Activated CD8-positive, alpha-beta memory T cell treated with anti-CD3 and anti-CD28 coated beads, Interleukin-2, amount 50 U/mL, for 1 hour (primary cell): ENCODE results near the gene LARGE2.

Source experiments
- DNase-seq: peaks from one replicate; pipeline ENCODE4 v3.0.0-alpha.2; 2020; ENCODE audit errors: extremely low read depth

Gene LARGE2

DNA sequence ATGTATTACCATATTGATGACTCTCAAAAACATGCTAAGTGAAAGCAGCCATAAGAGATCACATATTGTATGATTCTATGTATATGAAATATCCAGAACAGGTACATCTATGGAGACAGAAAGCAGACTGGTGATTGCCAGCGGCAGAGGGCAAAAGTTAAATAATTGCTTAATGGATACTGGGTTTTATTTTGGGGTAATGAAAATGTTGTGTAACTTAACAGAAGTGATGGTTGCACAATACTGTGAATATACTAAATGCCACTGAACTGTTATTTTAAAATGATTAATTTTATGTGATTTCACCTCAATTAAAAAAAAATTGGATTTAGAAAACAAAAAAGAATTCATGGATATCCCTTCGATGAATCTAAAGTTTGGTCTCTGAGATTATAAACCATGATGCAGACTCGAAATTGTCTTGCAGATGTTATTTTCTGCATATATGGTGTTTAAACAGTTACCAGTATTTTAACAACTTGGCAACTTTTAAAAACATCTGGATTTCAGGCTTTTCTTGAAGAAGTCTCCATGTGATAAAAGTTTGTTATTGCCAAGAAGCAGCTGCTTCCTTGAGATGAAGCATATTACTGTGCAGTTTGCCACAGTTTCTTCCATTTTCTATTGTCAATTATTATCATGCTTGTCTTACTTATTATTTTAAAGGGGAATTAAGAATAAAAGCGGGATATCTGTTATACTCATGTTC is 38.1 kb downstream of the LARGE2 start:
- no peak for DNase-seq

- DNase-seq: no peak
Measured at GRCh38 chr11:45961751-45962240, 39.3 kb downstream of the LARGE2 start.

DNA sequence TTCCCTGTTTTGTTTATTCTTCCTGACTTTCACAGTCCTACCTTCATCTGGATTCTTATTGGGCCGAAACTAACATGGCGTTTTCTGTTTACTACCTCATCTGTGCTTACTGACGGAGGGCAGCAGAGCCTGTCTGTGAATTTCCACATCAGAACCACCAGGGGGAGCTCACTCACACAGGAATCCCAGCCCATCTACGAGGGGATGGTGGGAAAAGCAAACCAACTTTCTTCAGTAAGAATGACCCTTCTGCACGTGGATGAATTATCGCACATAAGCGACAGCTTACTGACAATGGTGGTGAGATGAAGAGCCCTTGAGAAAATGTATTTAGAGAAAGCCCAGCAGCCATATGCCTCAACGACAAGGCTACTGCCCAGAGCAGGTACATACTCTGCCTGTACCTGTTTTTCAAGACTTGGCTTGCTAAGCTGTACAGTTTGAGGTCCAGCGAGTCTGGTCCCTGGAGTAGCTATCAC is 42.5 kb downstream of the LARGE2 start:
- peak; percentile 13 for DNase-seq

GRCh38 chr11:45967506-45967905 is 45.0 kb downstream of the LARGE2 start:
- DNase-seq: no peak

DNA sequence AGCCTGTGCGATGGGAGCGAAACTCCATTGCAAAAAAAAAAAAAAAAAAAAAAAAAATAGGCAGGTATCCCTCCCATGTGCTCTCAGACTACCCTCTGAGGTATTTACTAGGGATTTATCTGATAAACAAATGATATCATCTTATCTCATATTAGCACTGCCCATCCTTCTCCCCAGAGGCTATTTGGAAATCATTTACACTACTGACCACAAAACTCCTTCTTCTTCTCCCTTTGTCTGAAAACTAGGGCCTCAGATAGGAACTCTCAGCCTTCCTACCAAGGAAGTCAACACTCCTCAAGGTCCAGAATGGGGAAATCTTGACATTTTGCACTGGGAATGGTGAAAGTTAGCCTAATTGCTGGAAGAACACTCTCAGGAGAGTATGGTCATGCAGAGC is 46.4 kb downstream of the LARGE2 start:
- no peak for DNase-seq

DNA sequence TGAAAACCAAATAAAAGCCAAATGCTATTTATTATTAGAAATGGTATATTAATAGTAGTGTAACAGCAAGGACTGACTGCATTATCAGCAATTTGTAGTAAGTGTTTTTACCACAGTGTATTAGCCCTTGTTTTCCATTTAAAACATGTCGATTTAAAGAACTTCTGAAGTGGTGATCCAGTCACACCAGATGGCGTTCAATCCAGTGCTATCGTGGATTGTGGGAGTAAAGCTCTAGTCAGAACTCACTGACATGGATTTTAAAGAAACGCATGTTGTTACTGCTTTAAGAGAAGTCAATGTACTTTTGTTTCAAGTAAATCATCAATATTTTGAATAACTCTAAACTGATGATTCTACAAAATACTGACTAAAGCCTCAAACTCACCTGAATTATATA is 51.1 kb downstream of the LARGE2 start:
- no peak for DNase-seq

DNA sequence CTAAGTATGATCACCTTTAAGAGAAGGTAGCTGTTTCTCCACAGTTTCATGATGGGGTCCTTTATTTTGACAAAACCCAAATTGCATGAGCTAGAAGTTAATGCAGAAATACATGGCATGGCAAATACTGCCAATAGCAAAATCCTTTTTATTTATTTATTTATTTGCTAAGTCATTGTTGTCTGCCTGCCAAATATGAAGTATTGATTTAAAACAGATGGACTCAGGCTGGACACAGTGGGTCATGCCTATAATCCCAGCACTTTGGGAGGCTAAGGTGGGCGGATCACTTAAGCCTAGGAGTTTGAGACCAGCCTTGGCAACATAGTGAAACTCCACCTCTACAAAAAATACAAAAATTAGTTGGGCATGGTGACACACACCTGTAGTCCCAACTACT is 52.4 kb downstream of the LARGE2 start:
- no peak for DNase-seq
